NCI-H187 (cell line): ENCODE measurements around the gene TEDC1.

Experiments used
- DNase-seq, 2 experiments: peaks; one replicate each; lab custom pipeline; 2025; lab: John Stamatoyannopoulos, UW

Gene TEDC1

DNA sequence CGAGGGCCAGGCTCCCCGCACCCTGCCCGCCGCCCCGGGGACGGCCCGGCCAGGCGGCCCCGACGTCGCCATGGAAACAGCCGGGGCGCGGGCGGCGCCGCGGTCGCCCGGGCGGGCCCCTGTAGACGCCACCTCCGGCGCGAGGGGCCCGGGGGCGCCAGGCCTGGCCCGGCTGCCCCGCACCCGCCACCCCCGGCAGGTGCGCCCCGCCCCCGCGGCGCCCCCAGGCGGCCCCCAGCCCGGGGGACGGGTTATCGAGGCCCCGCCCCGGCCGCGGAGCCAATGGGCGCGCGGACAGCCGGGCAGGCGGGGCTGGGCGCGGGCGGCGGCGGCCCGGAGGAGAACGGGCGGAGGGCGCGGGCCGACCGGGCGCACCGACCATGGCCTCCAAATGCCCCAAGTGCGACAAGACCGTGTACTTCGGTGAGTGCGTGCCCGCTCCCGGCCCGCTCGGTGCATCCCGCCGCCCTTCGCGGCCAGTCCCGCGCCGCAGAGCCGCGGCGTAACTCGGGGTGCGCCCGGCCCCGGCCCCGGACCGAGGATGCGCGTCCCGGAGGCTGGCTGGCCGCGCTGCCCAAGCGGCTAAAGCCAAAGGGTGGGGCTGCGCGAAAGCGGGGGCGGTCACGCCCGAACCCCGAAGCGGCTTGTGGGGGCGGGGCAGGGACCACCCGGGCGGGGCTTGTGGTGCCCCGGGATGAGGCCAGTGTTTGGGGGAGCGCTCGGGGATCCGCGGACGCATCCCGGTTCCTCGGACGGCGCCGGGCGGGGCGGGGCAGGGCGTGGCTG is 16.4 kb upstream of the TEDC1 start, which contains the start of gene CRIP2:
CRIP2 (plus strand) TSS at position 339 of the 786 bp plus-strand sequence; CDS start at position 381, 42 bp downstream.
- DNase-seq = peak in 1 of 2 experiments; percentile 56

DNA sequence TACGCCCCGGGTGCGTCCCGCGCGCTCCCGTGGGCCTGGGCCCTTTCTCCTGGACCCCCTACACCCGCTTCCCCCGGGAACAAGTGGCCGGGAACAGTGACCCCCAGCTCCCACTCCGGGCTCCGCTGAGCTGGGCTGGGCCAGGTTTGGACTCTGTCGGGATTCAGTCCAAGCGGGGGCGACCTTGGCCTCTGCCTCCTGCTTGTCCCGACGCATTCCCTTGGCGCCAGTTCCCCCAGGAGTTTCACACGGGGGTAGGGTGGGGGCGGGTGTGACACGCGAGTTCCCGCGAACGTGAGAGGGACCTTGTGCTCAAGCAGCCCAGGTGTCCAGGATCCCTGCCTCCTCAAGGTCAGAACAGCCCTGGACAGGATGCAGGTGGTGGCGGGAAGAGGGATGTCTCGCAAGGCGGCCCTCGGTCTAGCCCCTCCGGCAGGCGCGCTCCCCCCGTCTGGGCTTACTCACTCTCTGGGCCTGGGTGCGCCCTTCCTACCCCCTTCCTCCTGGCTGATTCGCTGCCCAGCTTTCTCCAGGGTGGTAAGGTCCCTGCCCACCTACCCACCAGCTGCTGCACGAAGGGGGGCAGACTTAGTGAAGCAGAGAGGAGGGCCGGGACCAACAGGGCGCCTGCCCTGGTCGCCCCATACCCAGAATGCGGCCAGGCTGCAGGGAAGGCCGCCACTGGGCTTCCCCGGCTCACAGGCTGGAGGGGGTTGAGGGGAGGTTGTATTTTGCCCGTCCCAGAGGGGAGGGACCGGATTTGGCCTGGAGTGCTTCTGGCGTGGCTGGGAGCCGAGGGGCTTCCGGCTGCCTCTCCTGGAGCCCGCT is 15.6 kb upstream of the TEDC1 start:
- no peak for DNase-seq

DNA sequence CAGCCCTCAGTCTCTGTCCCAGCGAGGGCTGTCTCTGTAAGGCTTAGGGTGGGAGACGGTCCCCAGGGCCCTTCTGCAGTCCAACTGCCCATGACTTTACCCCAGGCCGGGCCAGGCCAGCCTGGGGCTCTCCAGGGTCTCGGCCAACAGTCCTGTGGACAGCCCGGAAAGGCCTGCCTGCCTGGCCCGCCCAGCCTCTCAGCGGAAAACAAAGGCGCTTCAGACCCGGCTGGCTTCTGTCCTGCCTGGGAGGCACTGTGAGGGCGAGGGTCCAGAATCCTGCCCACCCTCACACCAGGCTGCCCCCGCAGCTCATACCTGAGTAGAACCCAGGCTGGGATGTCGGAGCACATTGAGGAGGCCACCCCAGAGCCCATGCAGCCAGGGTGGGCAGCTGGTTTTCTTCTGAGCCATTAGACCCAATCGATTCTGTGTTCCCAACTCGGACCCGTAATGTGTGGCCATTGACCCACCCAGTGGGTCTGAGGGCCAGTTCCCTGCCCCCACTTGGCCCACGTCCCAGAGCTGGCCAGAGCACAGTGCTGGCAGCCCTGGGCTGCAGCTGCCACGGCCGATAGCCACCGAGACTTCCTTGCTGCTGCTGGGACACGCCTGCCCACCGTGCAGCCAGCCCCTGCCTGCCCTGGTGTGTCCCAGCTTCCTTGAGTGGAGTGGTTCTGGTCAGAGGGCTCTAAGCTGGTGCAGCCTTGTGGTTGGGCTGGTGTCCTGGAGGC is 14.8 kb upstream of the TEDC1 start:
- DNase-seq = no peak

- no peak for DNase-seq
These were observed 14.0 kb upstream of the TEDC1 start for GRCh38 chr14:105476831-105477659.

GRCh38 chr14:105477660-105478397 is 13.2 kb upstream of the TEDC1 start:
- DNase-seq = no peak

- DNase-seq = no peak
These were observed 12.4 kb upstream of the TEDC1 start for GRCh38 chr14:105478398-105479251.

GRCh38 chr14:105479431-105480158 is 11.5 kb upstream of the TEDC1 start:
- no peak for DNase-seq

- no peak for DNase-seq
These were observed 10.8 kb upstream of the TEDC1 start for GRCh38 chr14:105480199-105480746.

GRCh38 chr14:105480807-105481801 is 9.9 kb upstream of the TEDC1 start:
- peak; percentile 77 to 83 for DNase-seq

DNA sequence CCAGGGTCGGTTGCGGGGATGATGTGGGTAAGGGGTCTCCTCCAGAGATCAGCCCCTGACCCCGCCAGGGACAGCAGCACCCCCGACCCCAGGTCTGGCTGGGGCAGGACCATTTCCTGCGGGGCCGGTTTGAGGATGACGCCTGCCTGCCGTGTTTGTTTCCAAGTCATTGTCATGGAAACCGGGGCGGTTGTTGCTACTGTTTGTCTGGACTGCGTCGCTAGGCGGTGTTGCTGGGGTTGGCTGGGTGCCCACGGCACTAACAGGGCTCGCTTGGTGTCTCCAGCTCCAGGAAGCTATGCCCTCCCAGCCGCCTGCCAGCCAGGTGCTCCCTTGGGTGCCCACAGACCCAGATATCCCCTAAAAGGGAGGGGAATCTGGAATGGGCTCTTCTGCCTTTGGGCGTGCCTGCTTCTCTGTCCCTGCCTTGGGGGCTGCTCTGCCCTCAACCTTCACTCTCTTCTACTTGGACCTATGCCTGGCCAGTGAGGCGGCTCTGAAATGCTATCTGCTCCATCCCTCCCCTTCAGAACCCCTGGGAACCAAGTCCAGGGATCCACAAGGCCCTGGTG is 9.1 kb upstream of the TEDC1 start:
- peak; percentile 60 to 64 for DNase-seq

- DNase-seq = no peak
These were observed 8.4 kb upstream of the TEDC1 start for GRCh38 chr14:105482486-105483110.

GRCh38 chr14:105483300-105484068 is 7.6 kb upstream of the TEDC1 start:
- no peak for DNase-seq

DNA sequence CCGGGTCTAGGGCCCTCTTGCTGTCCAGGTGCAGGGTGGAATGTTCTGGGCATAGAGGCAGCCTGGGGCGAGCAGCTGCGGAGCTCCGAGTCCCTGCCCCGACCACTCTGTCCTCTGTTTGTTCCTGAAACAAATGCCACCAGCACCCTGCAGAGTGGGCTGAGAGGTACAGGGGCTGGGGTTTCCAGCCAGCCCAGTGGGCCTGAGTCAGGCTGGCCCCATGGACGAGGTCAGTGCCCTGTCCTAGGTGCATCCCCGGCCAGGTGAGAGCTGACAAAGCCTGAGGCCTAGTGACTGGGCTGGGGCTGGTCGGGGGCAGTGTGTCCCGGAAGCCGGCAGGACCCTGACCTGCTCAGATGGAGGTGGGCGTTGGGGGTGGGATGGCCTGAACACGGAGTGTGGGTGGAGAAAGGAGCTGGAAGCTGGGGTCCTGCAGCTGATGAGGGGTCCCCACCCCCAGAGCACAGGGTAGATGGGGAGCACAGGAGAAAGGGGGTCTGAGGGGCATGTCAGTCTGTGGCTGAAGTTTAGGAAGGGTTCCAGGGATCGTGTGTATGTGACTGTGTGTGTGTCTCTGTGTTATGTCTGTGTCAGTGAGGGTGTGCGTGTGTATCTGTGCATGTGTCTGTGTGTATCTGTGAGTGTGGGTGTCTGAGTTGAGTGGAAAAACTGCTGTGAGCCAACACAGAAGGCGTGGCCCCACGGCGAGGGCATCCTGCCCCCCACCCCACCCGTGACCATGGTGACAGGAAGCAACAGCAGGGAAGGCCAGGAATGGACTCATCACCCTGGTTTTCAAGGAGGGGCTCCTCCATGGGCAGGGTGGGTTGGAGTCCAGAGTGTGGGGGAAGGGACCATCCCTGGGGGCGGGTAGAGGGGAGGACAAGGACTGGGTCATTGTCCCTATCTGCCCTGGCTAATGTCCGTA is 6.7 kb upstream of the TEDC1 start:
- no peak for DNase-seq

GRCh38 chr14:105484997-105485393 is 6.1 kb upstream of the TEDC1 start:
- no peak for DNase-seq

- no peak for DNase-seq
These were observed 5.3 kb upstream of the TEDC1 start for GRCh38 chr14:105485739-105486162.
